ENCODE data around the gene UBE2V1.
A peak's percentile ranks its signal among the peaks of the same experiment; 100 is the strongest.
"Not testable (repeated sequence)": the region's sequence is repeated elsewhere in the genome, so short reads cannot be mapped to it uniquely, and the experiment has no call there.

Gene UBE2V1

DNA sequence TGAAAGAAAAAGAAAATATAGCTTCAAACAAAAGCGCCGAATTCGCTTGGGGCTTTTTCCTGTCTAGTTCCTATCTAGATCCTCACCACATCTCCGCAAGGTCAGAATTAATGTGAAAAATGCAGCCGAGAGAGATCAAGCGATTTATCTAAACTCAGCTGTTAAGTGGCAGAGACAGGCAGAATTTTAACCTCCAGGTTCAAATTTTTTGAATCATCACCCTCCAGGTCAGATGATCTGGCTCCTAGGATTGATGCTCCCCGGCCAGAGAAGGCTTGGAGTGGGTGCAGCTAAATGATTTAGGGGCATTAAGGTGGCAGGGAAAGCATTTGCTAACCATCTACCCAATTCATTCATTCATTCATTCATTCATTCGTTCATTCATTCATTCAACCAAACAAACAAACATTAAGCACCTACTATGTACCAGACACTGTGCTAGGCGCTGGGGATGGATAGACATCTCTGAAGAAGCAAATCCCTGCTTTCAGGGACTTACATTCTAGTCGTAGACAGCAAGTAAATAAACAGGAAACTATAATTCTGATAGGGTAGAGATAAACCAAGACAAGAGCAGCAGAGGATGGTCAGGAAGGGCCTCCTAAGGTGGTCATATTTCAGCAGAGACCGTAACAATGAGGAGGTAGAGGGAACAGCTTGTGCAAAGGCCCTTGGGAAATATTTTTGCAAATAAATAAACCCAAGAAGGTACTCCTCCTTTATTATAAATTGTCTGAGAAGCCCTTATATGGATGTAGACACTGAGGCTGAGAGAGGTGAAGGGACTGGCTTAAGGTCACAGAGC, 672 bp upstream of the UBE2V1 start:
- no peak for DNase-seq

DNA sequence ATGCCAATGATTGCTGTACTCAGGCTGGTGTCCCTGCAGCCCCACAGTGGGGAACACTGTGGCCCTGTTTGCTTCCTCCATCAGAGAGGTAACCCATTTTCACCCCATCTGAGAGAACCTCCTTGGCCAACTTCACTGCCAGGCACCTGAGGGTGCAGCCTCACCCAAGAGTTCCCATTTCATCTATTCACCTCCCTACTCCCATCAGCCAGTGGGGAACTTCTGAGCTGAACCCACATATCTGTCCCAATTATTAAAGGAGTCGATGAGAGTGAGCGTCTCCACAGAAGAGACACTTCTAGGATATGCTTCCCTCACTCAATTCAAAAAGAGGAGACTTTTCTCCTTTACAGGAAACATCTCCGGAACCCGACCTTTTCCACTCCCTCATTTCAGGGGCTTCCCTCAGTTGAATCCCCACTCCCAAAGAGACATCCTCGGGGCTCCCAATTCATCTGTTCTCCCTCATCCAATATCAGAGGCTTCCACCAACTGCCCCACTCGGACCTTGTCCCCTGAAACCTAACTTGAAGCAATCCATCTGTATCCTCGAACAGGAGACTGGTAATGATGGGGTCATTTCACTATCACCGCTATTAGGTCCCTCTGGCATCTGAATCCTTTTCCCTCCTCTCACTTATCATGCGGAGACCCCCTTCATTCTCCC, 988 bp downstream of the UBE2V1 start:
- DNase-seq, result no peak

DNA sequence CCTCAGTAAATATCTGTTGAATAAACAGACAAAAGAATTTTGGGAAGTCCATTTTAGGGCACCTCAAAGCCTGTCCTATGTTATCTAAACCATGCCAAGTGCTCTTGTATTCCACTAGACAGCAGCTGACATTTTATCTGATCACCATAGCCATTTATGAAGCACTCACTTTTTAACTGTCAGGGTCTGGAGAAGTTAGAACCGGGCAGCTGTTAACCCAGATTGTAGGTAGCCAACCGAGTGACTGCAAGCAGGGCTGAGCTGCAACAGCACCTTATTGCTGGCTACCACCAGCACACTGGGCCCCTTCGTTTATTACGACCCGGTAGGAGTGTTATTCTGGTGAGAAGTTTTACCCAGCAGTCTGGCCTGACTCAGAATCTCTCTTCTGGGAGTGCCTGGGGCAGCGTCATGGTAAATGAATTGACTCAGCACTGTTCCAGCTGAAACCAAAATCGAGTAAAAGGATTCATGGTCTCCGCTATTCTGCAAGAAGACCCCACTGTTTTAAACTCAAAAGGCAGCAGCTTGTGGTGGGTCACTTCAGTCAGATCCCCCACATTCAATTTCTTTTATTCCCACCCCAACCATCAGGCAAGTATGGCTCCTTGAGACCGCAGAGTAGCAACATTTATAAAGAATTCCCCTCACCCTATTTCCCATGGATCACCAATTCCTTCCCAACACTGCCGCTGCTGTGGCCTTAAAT, 1.7 kb downstream of the UBE2V1 start:
- DNase-seq, result peak; percentile 14

DNA sequence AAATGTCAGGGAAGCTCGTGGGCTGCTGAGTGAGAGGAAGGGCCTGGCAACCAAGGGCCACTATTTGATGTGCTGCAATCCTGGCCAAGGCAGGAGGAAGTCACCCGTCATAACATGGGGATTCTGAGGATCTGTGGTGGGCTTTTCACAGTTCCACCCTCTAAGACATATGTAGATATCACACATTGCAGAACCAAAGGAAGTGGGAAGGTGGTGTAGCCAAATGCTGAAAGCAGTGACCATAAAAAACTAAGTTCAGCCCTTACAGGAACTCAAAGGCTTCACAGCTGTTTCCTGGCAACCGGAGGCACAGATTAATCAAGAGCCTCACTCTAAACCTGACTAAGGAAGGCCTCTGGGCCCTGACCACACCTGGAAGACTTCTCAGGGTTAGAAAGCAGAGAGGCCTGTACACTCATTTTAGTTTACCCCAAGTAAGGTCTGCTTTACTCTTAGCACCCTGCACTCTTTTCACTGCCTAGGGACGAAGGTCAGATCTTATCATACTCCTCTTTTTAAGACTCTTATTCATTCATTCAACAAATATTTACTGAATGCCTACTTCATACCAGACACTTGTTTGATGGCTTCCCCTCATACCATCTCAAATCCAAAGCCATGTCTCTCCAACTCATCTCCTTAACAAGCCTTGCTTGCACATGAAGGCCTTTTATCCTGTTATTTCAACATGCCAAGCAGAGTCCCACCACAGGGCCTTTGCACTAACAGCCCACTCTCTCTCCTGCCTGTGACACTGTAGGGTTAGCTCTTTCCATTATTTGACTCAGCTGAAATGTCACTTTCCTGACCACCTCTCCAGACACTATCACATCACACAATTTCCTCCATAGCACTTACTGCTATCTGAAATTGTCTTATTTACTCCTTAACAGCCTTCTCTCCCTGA, 2.6 kb downstream of the UBE2V1 start:
- peak; percentile 36 for DNase-seq

DNA sequence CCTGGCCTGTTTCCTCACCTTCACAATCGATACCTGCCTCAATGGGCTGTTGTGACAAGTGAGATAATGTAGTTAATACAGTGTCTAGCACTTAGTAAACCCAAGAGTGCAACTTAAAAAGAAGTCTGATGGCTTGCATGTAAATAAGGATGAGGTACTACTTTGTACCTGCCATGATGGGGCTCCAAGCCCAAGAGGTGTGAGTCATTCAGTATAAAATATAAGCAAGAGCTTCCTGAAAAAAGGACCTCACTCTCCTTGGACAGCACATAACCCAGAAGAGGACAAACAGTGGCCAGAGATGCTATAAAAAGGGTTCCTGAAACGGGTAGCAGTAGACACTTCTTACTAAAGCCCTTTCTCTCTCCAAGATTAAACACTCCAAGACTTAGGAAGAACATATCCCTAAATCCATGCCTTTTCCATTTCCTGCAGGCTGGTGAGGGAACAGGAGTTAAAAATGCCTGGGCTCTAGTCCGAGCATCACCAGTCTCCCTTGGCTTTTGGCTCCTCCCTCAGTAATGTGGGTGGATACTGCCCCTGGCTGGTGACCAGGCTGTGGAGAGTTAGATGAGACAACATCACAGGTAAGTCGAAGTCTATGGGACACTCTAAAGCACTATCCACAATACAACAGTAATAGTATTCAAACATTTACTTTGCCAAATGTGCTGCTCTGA, 4.3 kb downstream of the UBE2V1 start:
- no peak for DNase-seq

DNA sequence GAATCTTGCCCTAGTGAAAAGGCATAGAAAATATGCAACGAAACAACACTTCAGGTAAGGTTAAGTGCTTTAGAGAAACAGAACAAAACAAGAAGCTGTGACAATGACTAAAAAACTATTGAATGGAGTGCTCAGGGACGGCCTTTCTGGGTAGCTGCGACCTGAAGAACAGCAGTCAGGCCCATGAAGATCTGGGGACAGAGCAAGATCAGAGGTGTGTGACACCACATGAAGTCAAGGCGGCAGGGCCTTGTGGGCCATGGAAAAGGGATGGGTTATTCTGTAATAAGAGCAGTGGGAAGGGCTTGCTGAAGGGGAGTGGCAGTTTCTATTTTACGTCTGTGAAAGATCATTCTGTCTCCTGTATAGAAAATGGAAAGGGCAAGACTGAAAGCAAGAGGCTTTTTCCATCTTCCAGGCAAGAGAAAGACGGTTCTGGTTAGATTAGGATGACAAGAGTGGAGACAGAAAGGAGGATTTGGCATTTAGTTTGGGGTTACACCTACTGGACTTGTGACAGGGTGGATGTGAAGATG, 5.1 kb downstream of the UBE2V1 start:
- no peak for DNase-seq

DNA sequence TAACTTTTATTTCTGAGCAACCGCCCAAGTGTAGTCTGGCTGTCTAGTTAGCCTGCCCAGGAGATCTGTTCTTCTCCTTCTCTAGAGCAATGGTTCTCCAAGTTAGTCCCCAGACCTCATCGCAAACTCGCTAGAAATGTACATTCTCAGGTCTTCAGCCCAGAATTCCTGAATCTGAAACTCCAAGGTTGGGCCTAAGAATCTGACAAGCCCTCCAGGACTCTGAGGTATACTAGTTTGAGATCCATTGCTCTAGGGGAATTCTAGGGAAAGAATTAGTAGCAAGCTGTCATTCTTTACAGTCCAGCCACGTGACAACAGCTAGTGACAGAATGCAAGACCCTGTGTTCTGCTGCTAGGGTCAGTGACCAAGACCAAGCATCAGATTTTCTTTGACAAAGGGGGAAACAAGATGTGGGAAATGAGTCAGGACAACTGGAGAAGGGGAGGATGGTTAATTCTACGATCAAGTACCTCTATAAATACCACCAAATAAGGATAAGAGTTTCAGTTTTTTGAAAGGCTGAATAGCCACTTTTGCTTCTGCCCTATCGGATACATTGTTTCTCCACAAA, 5.8 kb downstream of the UBE2V1 start:
- DNase-seq, result no peak

DNA sequence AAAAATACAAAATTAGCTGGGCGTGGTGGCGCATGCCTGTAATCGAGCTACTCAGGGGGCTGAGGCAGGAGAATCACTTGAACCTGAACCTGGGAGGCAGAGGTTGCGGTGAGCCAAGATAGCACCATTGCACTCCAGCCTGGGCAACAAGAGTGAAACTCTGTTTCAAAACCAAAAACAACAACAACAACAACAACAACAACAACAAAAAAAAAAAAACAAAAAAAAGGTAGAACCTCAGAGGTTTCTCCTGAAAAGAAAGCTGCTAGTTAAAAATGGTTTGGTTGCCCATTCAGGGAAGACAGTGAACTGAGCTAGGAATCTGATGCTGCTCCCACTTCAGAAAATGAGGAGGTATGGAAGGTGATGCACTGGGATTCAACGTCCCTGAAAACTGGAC, 6.3 kb downstream of the UBE2V1 start:
- not testable (repeated sequence) for DNase-seq

DNA sequence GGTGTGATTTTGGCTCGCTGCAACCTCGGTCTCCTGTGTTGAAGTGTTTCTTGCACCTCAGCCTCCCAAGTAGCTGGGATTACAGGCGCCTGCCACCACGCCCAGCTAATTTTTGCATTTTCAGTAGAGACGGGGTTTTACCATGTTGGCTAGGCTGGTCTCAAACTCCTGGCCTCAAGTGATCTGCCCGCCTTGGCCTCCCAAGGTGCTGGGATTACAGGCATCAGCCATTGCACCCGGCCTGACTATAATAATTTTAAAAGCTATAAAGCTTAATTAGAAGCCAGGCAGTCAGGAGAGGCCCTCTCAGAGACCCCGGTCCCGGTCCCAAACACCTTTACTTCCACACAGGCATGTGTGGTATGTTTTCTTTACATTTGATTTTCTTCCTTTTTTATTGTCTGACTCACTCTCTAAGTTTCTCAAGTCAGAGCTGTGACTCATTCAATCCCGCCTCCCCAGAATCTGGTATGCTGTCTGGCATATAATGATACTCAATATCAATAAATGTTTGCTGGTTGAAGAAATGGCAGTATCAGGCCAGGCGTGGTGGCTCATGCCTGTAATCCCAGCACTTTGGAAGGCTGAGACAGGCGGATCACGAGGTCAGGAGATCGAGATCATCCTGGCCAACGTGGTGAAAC, 9.4 kb downstream of the UBE2V1 start:
- DNase-seq, result peak; percentile 72

DNA sequence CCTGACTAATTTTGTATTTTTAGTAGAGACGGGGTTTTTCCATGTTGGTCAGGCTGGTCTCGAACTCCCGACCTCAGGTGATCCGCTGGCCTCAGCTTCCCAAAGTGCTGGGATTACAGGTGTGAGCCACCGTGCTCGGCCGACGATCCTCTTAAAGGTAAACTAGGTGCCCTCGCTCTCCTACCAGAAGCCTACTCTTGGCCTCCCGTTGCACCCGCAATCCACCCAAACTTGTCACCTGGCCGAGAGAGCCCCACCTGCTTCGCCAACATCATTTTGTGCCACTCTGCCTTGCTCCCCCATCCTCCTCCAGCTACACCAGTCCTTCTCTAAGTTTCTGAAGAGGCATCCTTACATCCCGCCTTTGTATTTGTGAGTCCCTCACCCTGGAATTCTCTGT, 10.4 kb downstream of the UBE2V1 start:
- DNase-seq, result not testable (repeated sequence)

DNA sequence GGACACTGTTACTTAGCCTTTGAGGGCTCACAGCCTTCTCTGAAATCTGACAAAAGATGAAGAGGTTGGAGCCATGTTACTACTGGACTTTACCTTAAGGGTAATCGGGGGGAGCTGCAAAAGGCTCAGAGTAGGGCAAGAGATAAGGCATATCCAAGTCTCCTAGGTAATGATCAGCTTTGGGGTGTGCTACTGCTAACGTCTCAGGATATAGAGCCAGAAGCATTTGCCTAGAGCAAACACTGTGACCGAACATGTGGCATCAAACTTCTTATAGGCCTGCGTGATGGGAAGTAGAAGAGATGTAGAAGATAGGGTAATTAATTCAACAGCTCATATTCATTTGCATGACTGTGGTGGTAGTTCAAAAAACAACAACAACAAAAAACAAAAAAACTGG, 11.1 kb downstream of the UBE2V1 start:
- no peak for DNase-seq

DNA sequence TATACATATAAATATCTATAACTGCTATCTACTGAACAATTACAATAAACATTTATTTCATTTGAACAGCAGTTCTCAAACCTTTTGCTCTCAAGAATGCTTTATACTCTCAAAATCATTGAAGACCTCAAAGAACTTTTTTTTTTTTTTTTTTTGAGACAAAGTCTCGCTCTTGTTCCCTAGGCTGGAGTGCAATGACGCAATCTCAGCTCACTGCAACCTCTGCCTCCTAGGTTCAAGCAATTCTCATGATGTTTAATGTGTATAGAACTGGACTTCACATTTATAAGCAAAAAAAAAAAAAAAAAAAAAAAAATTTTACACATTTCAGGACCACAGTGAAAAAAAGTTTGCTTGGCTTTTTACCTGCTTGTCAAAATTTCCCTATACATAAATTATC, 11.7 kb downstream of the UBE2V1 start:
- DNase-seq, result no peak

DNA sequence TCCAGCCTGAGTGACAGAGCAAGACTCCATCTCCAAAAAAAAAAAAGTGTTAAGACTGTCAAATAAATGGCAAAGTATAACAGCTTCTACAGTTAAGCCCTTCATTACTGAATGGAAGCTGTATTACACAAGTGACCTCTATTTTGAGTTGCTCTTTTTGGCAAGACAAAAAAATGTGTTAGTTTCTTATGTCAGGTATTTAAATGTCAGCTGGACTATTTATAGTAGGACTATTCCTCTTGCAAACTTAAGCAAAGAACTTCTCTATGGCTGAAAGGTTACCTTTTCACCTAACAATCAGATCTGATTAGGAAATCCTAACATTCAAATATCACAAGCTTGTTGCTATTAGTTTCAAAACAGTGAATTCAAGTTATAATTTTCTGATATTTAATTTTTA, 12.4 kb downstream of the UBE2V1 start:
- no peak for DNase-seq

DNA sequence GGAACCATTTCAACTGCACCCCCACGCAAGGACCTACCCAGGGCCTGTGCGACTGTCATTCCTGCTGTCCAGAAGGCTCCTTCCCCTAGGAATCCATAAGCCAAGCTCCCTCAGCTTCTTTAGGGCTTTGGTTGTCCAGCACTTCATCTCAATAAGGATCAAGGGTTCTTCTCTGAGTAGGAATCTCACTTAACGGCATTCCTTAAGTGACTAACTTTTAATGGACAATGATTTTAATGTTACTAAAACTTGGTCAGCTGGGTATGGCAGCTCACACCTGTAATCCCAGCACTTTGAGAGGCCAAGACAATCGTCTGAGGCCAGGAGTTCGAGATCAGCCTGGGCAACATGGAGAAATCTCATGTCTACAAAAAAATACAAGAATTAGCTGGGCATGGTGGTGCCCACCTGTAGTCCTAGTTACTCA, 13.4 kb downstream of the UBE2V1 start:
- no peak for DNase-seq

DNA sequence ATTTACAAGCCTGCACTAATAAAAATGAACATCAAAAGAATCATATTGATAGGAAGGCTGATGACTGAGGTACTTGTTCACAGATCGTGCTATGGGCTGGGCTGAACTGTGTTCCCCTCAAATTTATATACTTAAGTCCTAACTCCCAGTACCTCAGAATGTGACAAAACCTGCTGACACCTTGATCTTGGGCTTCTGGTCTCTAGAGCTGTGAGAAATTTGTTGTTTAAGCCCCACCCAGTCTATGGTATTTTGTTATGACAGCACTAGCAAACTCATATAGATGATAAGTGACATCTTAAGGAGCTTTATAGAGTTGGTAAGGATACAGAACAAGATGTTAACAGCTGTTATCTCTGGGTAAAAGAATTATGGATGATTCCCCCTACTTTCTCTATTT, 13.8 kb downstream of the UBE2V1 start:
- no peak for DNase-seq

DNA sequence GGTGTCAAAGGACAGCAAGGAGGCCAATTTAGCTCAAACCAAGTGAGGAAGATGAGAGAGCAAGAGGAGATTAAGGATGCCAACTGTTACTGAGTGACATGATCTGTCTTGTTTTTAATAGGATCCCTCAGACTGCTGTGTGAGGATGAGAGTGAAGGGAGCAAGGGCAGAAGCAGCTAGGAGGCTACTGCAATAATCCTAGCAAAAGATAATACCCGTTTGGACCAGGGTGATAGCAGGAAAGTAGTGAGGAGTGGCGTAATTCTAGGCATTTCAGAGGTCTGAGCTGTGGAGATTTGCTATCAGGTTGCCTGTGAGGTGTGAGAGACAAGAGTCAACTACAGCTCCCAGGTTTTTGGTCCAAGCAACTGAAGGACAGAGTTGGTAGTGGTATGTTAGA, 14.7 kb downstream of the UBE2V1 start:
- DNase-seq, result no peak

DNA sequence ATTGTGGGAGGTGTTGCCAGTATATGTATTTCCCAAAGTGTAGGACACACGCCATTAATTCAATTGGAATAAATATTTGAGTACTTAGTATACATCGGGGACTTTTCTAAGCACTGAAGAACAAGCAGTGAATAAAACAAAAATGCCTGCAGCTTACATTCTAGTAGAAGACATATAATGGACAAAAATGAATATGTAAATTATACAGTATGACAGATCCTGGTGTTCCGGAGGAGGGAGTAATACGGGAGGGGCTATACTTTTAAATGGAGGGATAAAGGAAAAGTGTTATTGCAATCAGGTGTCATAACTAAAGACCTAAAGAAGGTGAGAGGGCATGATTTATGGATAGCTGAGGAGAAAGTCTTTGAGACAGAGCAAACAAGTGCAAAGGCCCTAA, 15.1 kb downstream of the UBE2V1 start:
- DNase-seq, result no peak

DNA sequence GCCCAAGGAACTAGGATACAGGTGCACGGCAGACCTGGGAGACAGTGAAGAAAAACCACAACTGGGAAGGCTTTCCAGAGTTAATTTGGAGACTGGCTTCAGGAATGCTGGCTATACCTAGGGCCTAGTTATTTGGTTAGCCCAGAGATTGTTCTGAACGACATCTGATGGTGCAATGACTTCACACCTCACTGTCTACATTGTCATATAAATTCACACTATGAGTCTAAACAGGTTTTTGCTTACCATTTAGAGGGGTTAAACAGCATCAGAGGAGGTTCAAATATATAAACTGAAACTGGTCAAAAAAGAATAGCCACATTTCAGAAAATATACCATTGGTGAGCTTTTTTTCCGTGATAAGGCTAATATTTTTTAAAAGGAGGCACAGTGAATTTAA, 16.7 kb downstream of the UBE2V1 start:
- no peak for DNase-seq

DNA sequence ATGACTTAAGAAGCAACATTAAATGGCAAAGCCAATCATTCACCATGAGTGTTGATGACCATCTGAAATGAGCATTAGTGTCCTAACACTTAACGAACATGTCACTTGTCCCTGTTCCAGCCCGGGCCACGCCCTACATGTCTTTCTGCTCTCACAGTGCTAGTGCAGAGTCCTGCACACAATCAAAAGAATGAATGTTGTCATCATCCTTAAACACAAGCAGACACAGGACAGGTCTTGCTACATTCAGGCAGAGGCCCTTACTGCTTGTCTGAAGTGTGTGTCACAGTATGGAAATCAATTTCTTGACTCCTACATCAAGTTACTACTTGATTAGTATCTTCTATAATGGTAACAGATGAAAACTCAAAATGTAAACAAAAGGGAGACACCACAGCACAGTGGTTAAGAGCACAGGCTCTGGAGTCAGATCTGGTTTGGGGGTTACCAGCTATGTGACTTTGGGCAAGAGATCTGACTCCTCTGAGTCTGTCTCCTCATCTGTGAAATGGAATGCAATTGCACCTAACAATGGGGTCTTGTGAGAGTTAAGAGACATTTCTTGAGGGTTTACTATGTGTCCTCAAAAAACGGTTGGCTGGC, 17.4 kb downstream of the UBE2V1 start:
- no peak for DNase-seq

DNA sequence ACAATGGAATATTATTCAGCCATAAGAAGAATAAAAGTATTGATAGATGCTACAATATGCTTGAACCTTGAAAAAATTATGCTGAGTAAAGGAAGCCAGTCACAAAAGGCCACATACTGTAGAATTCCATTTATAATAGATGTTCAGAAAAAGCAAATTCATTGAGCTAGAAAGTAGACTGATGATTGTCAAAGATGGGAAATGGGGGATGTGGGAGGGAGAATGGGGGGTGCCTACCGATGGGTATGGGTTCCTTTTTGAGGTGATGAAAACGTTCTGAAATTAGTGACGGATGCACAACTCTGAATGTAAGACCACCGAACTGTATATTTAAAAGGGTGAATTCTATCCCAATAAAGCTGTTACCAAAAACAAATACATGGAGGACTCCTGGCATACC, 18.4 kb downstream of the UBE2V1 start:
- no peak for DNase-seq

DNA sequence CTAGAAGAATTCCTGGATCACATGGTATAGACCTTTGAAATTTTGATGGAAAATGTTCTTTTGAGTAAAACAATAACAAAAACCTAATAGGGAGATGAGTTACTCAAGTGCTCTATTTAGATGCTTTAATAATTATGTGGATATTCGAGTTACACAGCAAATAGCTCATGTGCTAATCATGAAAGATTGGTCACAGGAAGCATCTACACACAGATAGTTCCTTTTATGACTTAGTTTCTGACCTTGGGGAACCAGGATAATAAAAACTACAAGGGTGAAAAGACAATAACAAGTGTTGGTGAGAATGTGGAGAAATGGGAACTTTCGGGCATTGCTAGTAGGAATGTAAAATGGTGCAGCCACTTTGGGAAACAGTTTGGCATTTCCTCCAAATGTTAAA, 19.7 kb downstream of the UBE2V1 start:
- no peak for DNase-seq
